Activated CD4-positive, alpha-beta T cell treated with anti-CD3 and anti-CD28 coated beads, Interleukin-2, Interleukin-6, amounts not matched to agents 100 ng/mL and 50 ng/mL, durations not matched to agents 16 hours and 8 hours (primary cell): Measurements from ENCODE around the gene RAB7B.

Experiments used
- DNase-seq: peaks from one replicate; pipeline ENCODE4 v3.0.0-alpha.2; 2020

Gene RAB7B

GRCh38 chr1:205945069-205945468, 58.1 kb downstream of the RAB7B start:
- DNase-seq: no peak

GRCh38 chr1:205944525-205944924, 58.7 kb downstream of the RAB7B start:
- no peak for DNase-seq

- no peak for DNase-seq
Observed at GRCh38 chr1:205943245-205943644, 60.0 kb downstream of the RAB7B start, which contains the start of gene SLC26A9. Gene SLC26A9 (minus strand): TSS chr1:205943456. CDS start chr1:205935820, 7,636 bp downstream.

- no peak for DNase-seq
Observed at GRCh38 chr1:205942631-205943159, 60.5 kb downstream of the RAB7B start.

GRCh38 chr1:205940710-205941109, 62.5 kb downstream of the RAB7B start:
- DNase-seq: no peak

GRCh38 chr1:205939690-205940330, 63.4 kb downstream of the RAB7B start:
- DNase-seq: peak; percentile 17

GRCh38 chr1:205938682-205939081, 64.5 kb downstream of the RAB7B start:
- no peak for DNase-seq

GRCh38 chr1:205936846-205937586, 66.2 kb downstream of the RAB7B start:
- no peak for DNase-seq

GRCh38 chr1:205936311-205936710, 66.9 kb downstream of the RAB7B start:
- DNase-seq: no peak

GRCh38 chr1:205935869-205936268, 67.3 kb downstream of the RAB7B start:
- no peak for DNase-seq

- no peak for DNase-seq
Observed at GRCh38 chr1:205934788-205935187, 68.4 kb downstream of the RAB7B start.

- DNase-seq: no peak
Observed at GRCh38 chr1:205933671-205934618, 69.2 kb downstream of the RAB7B start.

GRCh38 chr1:205932776-205933175, 70.4 kb downstream of the RAB7B start:
- DNase-seq: no peak

- DNase-seq: no peak
Observed at GRCh38 chr1:205930799-205931281, 72.4 kb downstream of the RAB7B start.

- DNase-seq: no peak
Observed at GRCh38 chr1:205930195-205930577, 73.0 kb downstream of the RAB7B start.

GRCh38 chr1:205929496-205930194, 73.5 kb downstream of the RAB7B start:
- no peak for DNase-seq

- DNase-seq: no peak
Observed at GRCh38 chr1:205928317-205928716, 74.9 kb downstream of the RAB7B start.

- DNase-seq: no peak
Observed at GRCh38 chr1:205927676-205928075, 75.5 kb downstream of the RAB7B start.

- no peak for DNase-seq
Observed at GRCh38 chr1:205927247-205927646, 75.9 kb downstream of the RAB7B start.
